H1 (cell line): ENCODE measurements around the gene PDE5A. TPM values are rescaled to one million over a fixed set of nuclear protein-coding genes. Genes with fewer than 3 reads are reported as not detected.

Source experiments
- CTCF ChIA-PET: fragments of 300-600 bp; sonication (Branson Sonifier 250); formaldehyde crosslinking; loops from one replicate; lab custom pipeline; 2021; ENCODE audit not compliant: partially characterized antibody; lab: Charles Lee
- POLR2A ChIA-PET: fragments of 300-600 bp; sonication (Branson Sonifier 250); formaldehyde crosslinking; loops from one replicate; lab custom pipeline; 2021; ENCODE audit warnings: inconsistent platforms; ENCODE audit not compliant: partially characterized antibody; lab: Charles Lee
- DNase-seq, 2 experiments: peaks; one replicate each; pipeline versions ENCODE4 v3.0.0 to v3.0.0-alpha.2; 2010 to 2022; ENCODE audit warnings: low spot score in 2 of 2, low read depth in 1 of 2, mixed read lengths in 1 of 2
- FAIRE-seq: peaks from 2 replicates; lab custom pipeline; 2011; peaks lifted over from hg19 to GRCh38; lab: Jason Lieb, UNC
- H2AFZ ChIP-seq: 2 replicates; pipeline ENCODE4 v1.8.1; 2012; ENCODE audit warnings: low read length, inconsistent platforms
- H2AK5ac ChIP-seq: 2 replicates; pipeline ENCODE4 v1.6.1; 2013; ENCODE audit warnings: low read depth, low read length
- H2BK120ac ChIP-seq: replicated peaks from 2 replicates; pipeline ENCODE3; 2013; ENCODE audit warnings: low read depth, low read length, inconsistent platforms
- H2BK12ac ChIP-seq: 2 replicates; pipeline ENCODE4 v1.6.1; 2013; ENCODE audit warnings: low read depth, low read length
- H2BK15ac ChIP-seq: 2 replicates; pipeline ENCODE4 v1.6.1; 2013; ENCODE audit warnings: low read length
- H2BK20ac ChIP-seq: 2 replicates; pipeline ENCODE4 v1.6.1; 2013; ENCODE audit warnings: low read length
- H2BK5ac ChIP-seq: 2 replicates; pipeline ENCODE4 v1.6.1; 2013; ENCODE audit warnings: low read depth, low read length
- H3K14ac ChIP-seq: 2 replicates; pipeline ENCODE4 v1.6.1; 2013; ENCODE audit warnings: inconsistent platforms; ENCODE audit not compliant: insufficient read length
- H3K18ac ChIP-seq: 2 replicates; pipeline ENCODE4 v1.6.1; 2013; ENCODE audit warnings: low read length; ENCODE audit errors: extremely low read depth
- H3K23ac ChIP-seq: 2 replicates; pipeline ENCODE4 v1.6.1; 2013; ENCODE audit warnings: inconsistent platforms; ENCODE audit not compliant: insufficient read length
- H3K23me2 ChIP-seq: 2 replicates; pipeline ENCODE4 v1.6.1; 2013; ENCODE audit warnings: low read depth, low read length
- H3K27ac ChIP-seq: 2 replicates; pipeline ENCODE4 v1.6.1; 2011; ENCODE audit warnings: low read depth, low read length, inconsistent platforms
- H3K27me3 ChIP-seq, 4 experiments: replicated peaks in 1 of 4; 1 replicate in 1 of 4; 2 replicates in 3 of 4; pipeline versions ENCODE4 v1.6.1 to v1.8.1; 2011 to 2013; ENCODE audit warnings: low read length in 3 of 4, mild to moderate bottlenecking in 3 of 4, inconsistent platforms in 2 of 4, mixed read lengths in 2 of 4, moderate library complexity in 1 of 4; ENCODE audit not compliant: control insufficient read depth in 3 of 4, insufficient read depth in 3 of 4; ENCODE audit errors: extremely low read depth in 1 of 4
- H3K36me3 ChIP-seq, 4 experiments: 2 replicates each; pipeline versions ENCODE4 v1.6.1 to v1.8.1; 2011 to 2013; ENCODE audit warnings: mild to moderate bottlenecking in 4 of 4, low read length in 3 of 4, moderate library complexity in 2 of 4, control low read depth in 1 of 4, inconsistent platforms in 1 of 4; ENCODE audit not compliant: insufficient read depth in 4 of 4, control insufficient read depth in 2 of 4
- H3K4ac ChIP-seq: replicated peaks from 2 replicates; pipeline ENCODE3; 2013; ENCODE audit warnings: low read length, low read depth, mixed read lengths, inconsistent platforms; ENCODE audit not compliant: insufficient read length
- H3K4me1 ChIP-seq, 4 experiments: replicated peaks in 1 of 4; 1 replicate in 1 of 4; 2 replicates in 3 of 4; pipeline versions ENCODE4 v1.6.1 to v1.8.1; 2011 to 2013; ENCODE audit warnings: low read length in 3 of 4, inconsistent platforms in 2 of 4, mixed read lengths in 1 of 4; ENCODE audit not compliant: insufficient read depth in 4 of 4, control insufficient read depth in 3 of 4
- H3K4me2 ChIP-seq, 2 experiments: 2 replicates each; pipeline versions ENCODE4 v1.6.1 to v1.8.1; 2011 to 2013; ENCODE audit warnings: low read depth in 2 of 2, low read length in 2 of 2, control low read depth in 1 of 2, inconsistent platforms in 1 of 2, mild to moderate bottlenecking in 1 of 2; ENCODE audit not compliant: insufficient read depth in 1 of 2
- H3K4me3 ChIP-seq, 4 experiments: fragments of 200-600, 300-600 bp in 1 of 4; sonication (generic), shearing (Covaris generic), sonication (Bioruptor Twin) in 1 of 4; 2 replicates each; pipeline versions ENCODE4 v1.5.1 to v1.8.1; 2011 to 2016; ENCODE audit warnings: low read length in 4 of 4, low read depth in 3 of 4, control low read depth in 2 of 4, inconsistent platforms in 2 of 4, mild to moderate bottlenecking in 2 of 4, mixed read lengths in 1 of 4, moderate library complexity in 1 of 4; ENCODE audit not compliant: insufficient read depth in 2 of 4; ENCODE audit errors: extremely low read depth in 1 of 4
- H3K56ac ChIP-seq: replicated peaks from 2 replicates; pipeline ENCODE3; 2013; ENCODE audit warnings: low read depth, mild to moderate bottlenecking, mixed read lengths, low read length, inconsistent platforms; ENCODE audit not compliant: insufficient read length
- H3K79me1 ChIP-seq: 2 replicates; pipeline ENCODE4 v1.6.1; 2013; ENCODE audit warnings: low read depth, low read length, control low read depth
- H3K79me2 ChIP-seq, 2 experiments: 2 replicates each; pipeline versions ENCODE4 v1.6.1 to v1.8.1; 2012 to 2013; ENCODE audit warnings: low read length in 2 of 2, mild to moderate bottlenecking in 2 of 2, inconsistent platforms in 1 of 2; ENCODE audit not compliant: insufficient read depth in 2 of 2, control insufficient read depth in 1 of 2
- H3K9ac ChIP-seq, 4 experiments: replicated peaks in 1 of 4; 1 replicate in 1 of 4; 2 replicates in 3 of 4; pipeline versions ENCODE4 v1.6.1 to v1.8.1; 2011 to 2013; ENCODE audit warnings: low read depth in 3 of 4, low read length in 3 of 4, control low read depth in 2 of 4, mild to moderate bottlenecking in 2 of 4, moderate library complexity in 2 of 4, inconsistent platforms in 1 of 4; ENCODE audit errors: extremely low read depth in 1 of 4
- H3K9me3 ChIP-seq, 2 experiments: 2 replicates each; pipeline versions ENCODE4 v1.6.1 to v1.8.1; 2012 to 2013; ENCODE audit warnings: mild to moderate bottlenecking in 2 of 2, moderate library complexity in 2 of 2, control low read depth in 1 of 2, inconsistent platforms in 1 of 2, low read depth in 1 of 2, low read length in 1 of 2, mixed read lengths in 1 of 2; ENCODE audit not compliant: insufficient read depth in 2 of 2
- H4K20me1 ChIP-seq, 2 experiments: replicated peaks in 1 of 2; 2 replicates each; pipeline versions ENCODE3 to v1.8.1; 2011 to 2013; ENCODE audit warnings: inconsistent platforms in 2 of 2, low read length in 2 of 2, mild to moderate bottlenecking in 1 of 2; ENCODE audit not compliant: insufficient read depth in 2 of 2, control insufficient read depth in 1 of 2
- H4K5ac ChIP-seq: 2 replicates; pipeline ENCODE4 v1.6.1; 2013; ENCODE audit warnings: low read length, low read depth, mixed read lengths, inconsistent platforms; ENCODE audit not compliant: insufficient read length
- H4K8ac ChIP-seq: 2 replicates; pipeline ENCODE4 v1.8.0; 2013; ENCODE audit warnings: mild to moderate bottlenecking, moderate library complexity, low read length, inconsistent platforms; ENCODE audit not compliant: insufficient read depth; ENCODE audit errors: extremely low read depth
- H4K91ac ChIP-seq: replicated peaks from 2 replicates; pipeline ENCODE3; 2013; ENCODE audit warnings: low read length, mixed read lengths, inconsistent platforms; ENCODE audit not compliant: insufficient read length
- CBX5 ChIP-seq: fragments of 300-800, 300-1000 bp; sonication (generic); IDR thresholded peaks from 2 replicates; pipeline ENCODE4 v1.7.1; 2016; ENCODE audit warnings: antibody characterized with exemption, low read length, low read depth
- CEBPB ChIP-seq: IDR thresholded peaks from 2 replicates; pipeline ENCODE4 v1.6.1; 2012; ENCODE audit warnings: low read depth, low read length
- KDM4A ChIP-seq: IDR thresholded peaks from one replicate; pipeline ENCODE4 v1.7.1; 2012; ENCODE audit warnings: low read depth, mild to moderate bottlenecking, moderate library complexity, low read length, inconsistent platforms; ENCODE audit not compliant: severe bottlenecking
- RFX5 ChIP-seq: IDR thresholded peaks from 2 replicates; pipeline ENCODE4 v1.6.1; 2011; ENCODE audit warnings: low read depth, low read length, improper control_type of control experiment, borderline replicate concordance
- polyA plus RNA-seq, 7 experiments: library from polyadenylated mRNA; depleted of rRNA in 3 of 7; stranded (reverse) in 5 of 7; unstranded in 2 of 7; fragments of >200 nt in 5 of 7; fragments of 200-250 nt in 2 of 7; gene quantifications; 1 replicate in 5 of 7; 2 replicates in 1 of 7; 4 replicates in 1 of 7; pipeline versions ENCODE4 v1.2.1 to v1.2.3, GENCODE V29; 2011 to 2013; ENCODE audit warnings: missing spikeins in 2 of 7, mixed read lengths in 2 of 7
- total RNA-seq: library from RNA; stranded (reverse); fragmentation: NEBNext Ultra II Directional; extraction: Animal tissue kit (Norgen Biotek cat#: 25700); gene quantifications from 2 replicates; pipeline ENCODE4 v1.2.1, GENCODE V29; 2021
- TF ChIP-seq, protein P1 (sequence below): IDR thresholded peaks from 2 replicates; pipeline ENCODE4 v1.6.1; 2012; ENCODE audit warnings: low read length, inconsistent platforms

The PDE5A gene
- total and polyA plus RNA-seq, 2 of the 8 experiments (the other 6 are each of a cell fraction or from before 2014, with no cell fraction given): 5.6 to 32.4 TPM

DNA sequence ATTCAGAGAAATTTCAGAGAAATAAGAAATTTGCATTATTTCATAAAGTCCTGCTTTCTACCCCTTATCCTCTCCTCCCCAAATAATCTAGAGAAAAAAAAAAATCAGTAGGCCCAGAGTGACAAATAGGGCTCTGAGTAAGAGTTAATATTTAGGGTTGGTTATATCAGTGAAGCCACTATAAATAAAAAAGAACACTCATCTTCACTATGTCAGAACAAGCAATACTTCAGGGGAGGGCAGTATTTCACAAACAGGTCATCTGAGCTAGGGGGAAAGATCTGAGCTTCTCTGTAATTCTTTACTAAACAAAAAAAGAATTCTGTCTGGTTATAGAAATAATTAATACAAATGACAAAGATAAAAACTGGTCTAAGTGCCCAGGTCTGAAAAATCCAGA, 39.4 kb downstream of the PDE5A start:
- Histone ChIP-seq H3K79me2 (no peaks in the 10 kb centered on the region; a peak in 1 of 4 replicates), H3K9me3 (no peaks in the 10 kb centered on the region), H3K27ac (no peak overlapping the region), H2BK120ac (no peak overlapping the region), H4K20me1 (no peaks in the 10 kb centered on the region), H3K14ac (no peak overlapping the region), H2AFZ (no peak overlapping the region), H3K23me2 (no peaks in the 10 kb centered on the region), H3K4me3 (no peak overlapping the region), H3K4me2 (no peak overlapping the region), H4K8ac (no peak overlapping the region), H4K91ac (no peak overlapping the region), H3K18ac (no peak overlapping the region), H4K5ac (no peak overlapping the region), H3K56ac (no peak overlapping the region), H2BK12ac (no peak overlapping the region), H3K4me1 (no peaks in the 10 kb centered on the region), H3K27me3 (no peaks in the 10 kb centered on the region), H2BK5ac (no peak overlapping the region), H3K4ac (no peak overlapping the region), H2AK5ac (no peak overlapping the region), H3K9ac (no peak overlapping the region), H2BK20ac (no peak overlapping the region), H2BK15ac (no peak overlapping the region), H3K23ac (no peak overlapping the region), H3K79me1 (no peaks in the 10 kb centered on the region), H3K36me3 (peaks cover 0 to 6% (median 0%) of the 10 kb centered on the region in 4 experiments; a peak in 3 of 8 replicates)
- DNase-seq: no peak
- FAIRE-seq: no peak
- CTCF ChIA-PET: no interaction called here
- POLR2A ChIA-PET: interaction anchor here (0.7 kb wide), 1 partner anchor 15 kb away, joined by 4 read pairs; no protein-coding TSS in a partner anchor
- TF ChIP-seq RFX5: no peak
- TF ChIP-seq, protein P1, sequence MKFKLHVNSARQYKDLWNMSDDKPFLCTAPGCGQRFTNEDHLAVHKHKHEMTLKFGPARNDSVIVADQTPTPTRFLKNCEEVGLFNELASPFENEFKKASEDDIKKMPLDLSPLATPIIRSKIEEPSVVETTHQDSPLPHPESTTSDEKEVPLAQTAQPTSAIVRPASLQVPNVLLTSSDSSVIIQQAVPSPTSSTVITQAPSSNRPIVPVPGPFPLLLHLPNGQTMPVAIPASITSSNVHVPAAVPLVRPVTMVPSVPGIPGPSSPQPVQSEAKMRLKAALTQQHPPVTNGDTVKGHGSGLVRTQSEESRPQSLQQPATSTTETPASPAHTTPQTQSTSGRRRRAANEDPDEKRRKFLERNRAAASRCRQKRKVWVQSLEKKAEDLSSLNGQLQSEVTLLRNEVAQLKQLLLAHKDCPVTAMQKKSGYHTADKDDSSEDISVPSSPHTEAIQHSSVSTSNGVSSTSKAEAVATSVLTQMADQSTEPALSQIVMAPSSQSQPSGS: no peak
- TF ChIP-seq CEBPB: no peak
- TF ChIP-seq CBX5: no peak
- no peak for TF ChIP-seq KDM4A
